Measurements from ENCODE around the gene POLD2.

The POLD2 gene

DNA sequence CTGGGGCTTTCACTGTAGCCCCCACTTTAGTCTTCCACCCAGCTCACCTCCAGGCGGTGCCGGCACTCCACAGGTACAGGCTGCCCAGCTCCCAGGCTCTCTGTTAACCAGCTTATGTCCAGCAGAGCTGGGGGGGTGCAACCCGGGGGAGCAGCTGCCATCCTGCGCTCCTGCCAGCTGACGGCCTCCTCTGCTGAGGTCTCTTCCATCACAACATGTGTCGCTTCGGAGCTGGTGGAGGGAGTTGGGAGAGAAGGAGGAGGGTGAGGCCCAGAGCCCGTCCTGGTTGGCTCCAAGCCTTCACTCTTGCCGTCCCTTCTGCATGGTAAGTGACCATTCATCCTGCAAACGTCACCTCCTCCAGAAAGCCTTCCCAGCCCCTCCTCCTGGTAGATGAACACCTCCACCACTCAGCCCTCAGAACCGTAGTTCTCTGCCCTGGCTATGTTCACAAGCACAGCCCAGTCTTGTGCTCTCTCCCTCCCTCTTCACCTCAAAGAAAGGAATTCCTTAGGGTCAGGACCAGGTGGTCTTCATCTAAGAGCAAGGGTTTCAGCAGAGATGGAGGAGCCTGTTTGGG, 42.6 kb downstream of the POLD2 start:
- peak overlapping the region; percentile 96; the same call in 1 of the 2 replicates for H3K4me3 ChIP-seq (ENCODE audit: low read depth, low read length)
- no peak overlapping the region for H3K9ac ChIP-seq (ENCODE audit: low read length)
- no peak overlapping the region for H3K27ac ChIP-seq (ENCODE audit: low read depth, low read length)
- peaks cover 51% of the 10 kb centered on the region for H3K36me3 ChIP-seq (ENCODE audit: control insufficient read depth, insufficient read depth, low read length)
- H3K9me3 ChIP-seq (ENCODE audit: control insufficient read depth, insufficient read depth, low read depth, low read length), result no peaks in the 10 kb centered on the region
- no peaks in the 10 kb centered on the region for H3K4me1 ChIP-seq (ENCODE audit: control insufficient read depth, insufficient read depth, low read length)
- H3K27me3 ChIP-seq (ENCODE audit: control insufficient read depth, insufficient read depth, low read length), result peaks cover 9% of the 10 kb centered on the region

DNA sequence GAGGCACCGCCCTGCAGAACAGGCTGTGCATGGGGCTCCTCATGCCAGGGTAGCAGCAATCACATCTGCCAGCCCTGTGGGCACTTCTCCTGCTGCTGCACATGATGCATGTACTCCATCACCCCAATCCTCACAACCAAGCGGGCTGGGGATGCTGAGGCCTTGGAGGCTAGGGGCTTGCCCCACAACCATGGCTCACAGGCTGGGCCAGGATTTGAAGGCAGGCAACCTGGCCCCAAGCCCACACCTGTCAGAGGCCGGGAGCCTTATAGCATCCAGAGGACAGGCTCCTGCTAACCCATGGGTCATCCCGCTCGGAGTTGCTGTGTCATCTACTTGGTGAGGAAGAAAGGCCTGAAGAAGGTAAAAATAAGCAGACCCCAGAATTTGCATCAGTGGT, 43.2 kb downstream of the POLD2 start:
- H3K27ac ChIP-seq (ENCODE audit: low read depth, low read length), result no peak overlapping the region
- no peak overlapping the region for H3K4me3 ChIP-seq (ENCODE audit: low read depth, low read length)
- no peaks in the 10 kb centered on the region for H3K9me3 ChIP-seq (ENCODE audit: control insufficient read depth, insufficient read depth, low read depth, low read length)
- no peak overlapping the region for H3K9ac ChIP-seq (ENCODE audit: low read length)
- H3K36me3 ChIP-seq (ENCODE audit: control insufficient read depth, insufficient read depth, low read length), result peaks cover 57% of the 10 kb centered on the region
- H3K4me1 ChIP-seq (ENCODE audit: control insufficient read depth, insufficient read depth, low read length), result no peaks in the 10 kb centered on the region
- H3K27me3 ChIP-seq (ENCODE audit: control insufficient read depth, insufficient read depth, low read length), result peaks cover 9% of the 10 kb centered on the region

DNA sequence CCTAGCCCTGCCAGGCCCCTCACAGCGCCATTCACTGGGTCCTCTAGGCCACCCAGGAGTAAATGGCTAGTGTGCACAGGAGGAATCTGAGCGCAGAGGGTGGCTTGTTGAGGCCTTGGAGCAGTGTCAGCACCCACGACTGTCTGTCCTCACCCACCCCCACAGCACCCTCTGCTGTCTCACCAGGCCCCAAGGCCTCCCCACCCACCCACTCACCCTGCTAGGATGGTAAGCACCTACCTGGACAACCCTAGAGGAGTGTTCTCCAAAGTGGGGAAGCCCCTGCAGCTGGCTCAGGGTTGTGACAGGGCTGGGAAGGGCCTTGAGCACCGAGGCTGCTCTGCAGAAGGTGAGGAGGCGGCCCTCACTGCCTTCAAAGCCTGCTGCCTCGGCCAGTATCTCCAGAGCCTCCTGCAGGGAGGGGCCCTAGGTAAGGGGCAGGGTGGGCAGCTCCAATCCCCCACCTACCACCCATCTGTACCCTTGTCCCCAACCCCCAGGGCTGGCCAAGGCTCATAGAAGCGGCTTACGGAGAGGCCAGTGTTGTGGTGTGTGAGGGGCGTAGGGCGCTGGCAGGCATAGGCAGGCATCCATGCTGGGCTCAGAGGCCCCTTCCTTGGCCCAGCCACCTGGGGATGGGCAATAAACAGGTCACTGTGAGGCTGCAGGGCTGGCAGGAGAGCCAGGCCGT, 43.9 kb downstream of the POLD2 start:
- Histone ChIP-seq H3K4me1 (ENCODE audit: control insufficient read depth, insufficient read depth, low read length) (no peaks in the 10 kb centered on the region), H3K27me3 (ENCODE audit: control insufficient read depth, insufficient read depth, low read length) (peaks cover 9% of the 10 kb centered on the region), H3K27ac (ENCODE audit: low read depth, low read length) (no peak overlapping the region), H3K4me3 (ENCODE audit: low read depth, low read length) (no peak overlapping the region), H3K36me3 (ENCODE audit: control insufficient read depth, insufficient read depth, low read length) (peaks cover 59% of the 10 kb centered on the region), H3K9me3 (ENCODE audit: control insufficient read depth, insufficient read depth, low read depth, low read length) (no peaks in the 10 kb centered on the region), H3K9ac (ENCODE audit: low read length) (no peak overlapping the region)

DNA sequence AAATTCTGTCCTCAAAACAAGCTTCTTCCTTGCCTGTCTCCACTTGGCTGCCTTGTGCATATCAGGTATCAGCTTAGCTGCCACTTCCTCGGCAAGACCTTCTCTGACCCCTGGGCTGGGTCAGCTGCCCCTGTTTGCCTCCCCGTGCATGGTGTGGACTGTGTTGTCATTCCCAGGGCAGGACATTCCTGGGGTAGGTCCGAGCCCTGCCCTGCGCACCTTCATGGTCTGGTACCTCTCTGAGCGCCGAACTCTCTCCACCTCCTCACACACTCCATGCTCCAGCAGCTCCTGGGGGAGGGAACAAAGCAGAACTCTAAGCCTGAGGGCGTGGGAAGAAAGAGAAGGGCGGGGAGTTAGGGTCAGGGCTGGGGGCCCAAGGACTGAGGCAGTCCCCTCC, 44.8 kb downstream of the POLD2 start:
- H3K27me3 ChIP-seq (ENCODE audit: control insufficient read depth, insufficient read depth, low read length), result peaks cover 2% of the 10 kb centered on the region
- no peak overlapping the region for H3K27ac ChIP-seq (ENCODE audit: low read depth, low read length)
- H3K4me1 ChIP-seq (ENCODE audit: control insufficient read depth, insufficient read depth, low read length), result no peaks in the 10 kb centered on the region
- H3K36me3 ChIP-seq (ENCODE audit: control insufficient read depth, insufficient read depth, low read length), result peaks cover 68% of the 10 kb centered on the region
- H3K4me3 ChIP-seq (ENCODE audit: low read depth, low read length), result no peak overlapping the region
- H3K9ac ChIP-seq (ENCODE audit: low read length), result no peak overlapping the region
- no peaks in the 10 kb centered on the region for H3K9me3 ChIP-seq (ENCODE audit: control insufficient read depth, insufficient read depth, low read depth, low read length)

DNA sequence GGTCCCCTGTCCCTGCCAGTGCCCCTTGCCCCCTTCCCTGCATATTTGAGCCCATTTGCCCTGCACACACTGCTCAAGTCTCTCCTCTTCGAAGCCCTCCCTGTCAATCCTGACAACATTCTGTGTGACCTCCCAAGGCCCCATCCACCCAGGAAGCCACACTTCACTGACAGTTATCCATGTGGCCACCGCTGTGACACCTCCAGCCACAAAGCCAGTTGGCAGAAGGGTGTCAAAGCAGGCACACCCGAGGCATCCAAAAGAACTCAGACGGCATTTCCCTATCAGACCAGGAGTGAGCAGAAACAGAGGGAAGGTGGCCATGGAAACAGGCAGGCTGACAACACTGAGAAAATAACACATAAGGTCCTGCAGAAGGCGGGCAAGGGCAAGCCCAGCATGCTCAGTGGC, 45.7 kb downstream of the POLD2 start:
- Histone ChIP-seq H3K9me3 (ENCODE audit: control insufficient read depth, insufficient read depth, low read depth, low read length) (no peaks in the 10 kb centered on the region), H3K4me1 (ENCODE audit: control insufficient read depth, insufficient read depth, low read length) (no peaks in the 10 kb centered on the region), H3K27ac (ENCODE audit: low read depth, low read length) (no peak overlapping the region), H3K27me3 (ENCODE audit: control insufficient read depth, insufficient read depth, low read length) (no peaks in the 10 kb centered on the region), H3K4me3 (ENCODE audit: low read depth, low read length) (no peak overlapping the region), H3K36me3 (ENCODE audit: control insufficient read depth, insufficient read depth, low read length) (peaks cover 77% of the 10 kb centered on the region), H3K9ac (ENCODE audit: low read length) (no peak overlapping the region)

DNA sequence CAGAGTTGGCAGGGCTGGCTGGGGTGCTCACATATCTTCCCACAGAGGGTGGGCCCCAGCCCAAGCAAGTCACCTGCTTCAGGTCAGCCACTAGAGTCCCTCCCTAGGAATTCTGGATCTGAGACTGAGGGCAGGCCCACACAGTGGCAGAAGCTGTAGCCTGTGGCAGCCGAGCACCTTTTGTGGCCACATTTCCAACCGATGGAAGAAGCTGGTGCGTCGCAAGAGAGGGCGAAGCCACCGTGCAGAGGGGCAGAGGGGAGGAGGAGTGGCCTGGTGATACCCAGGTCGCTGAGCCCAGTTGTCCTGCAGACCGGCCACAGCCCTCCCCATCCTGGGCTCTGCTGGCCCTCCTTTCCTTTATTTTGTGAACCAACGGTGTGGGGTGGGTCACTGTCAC, 46.3 kb downstream of the POLD2 start:
- Histone ChIP-seq H3K36me3 (ENCODE audit: control insufficient read depth, insufficient read depth, low read length) (peaks cover 78% of the 10 kb centered on the region), H3K27ac (ENCODE audit: low read depth, low read length) (no peak overlapping the region), H3K9ac (ENCODE audit: low read length) (no peak overlapping the region), H3K27me3 (ENCODE audit: control insufficient read depth, insufficient read depth, low read length) (no peaks in the 10 kb centered on the region), H3K4me1 (ENCODE audit: control insufficient read depth, insufficient read depth, low read length) (no peaks in the 10 kb centered on the region), H3K4me3 (ENCODE audit: low read depth, low read length) (no peak overlapping the region), H3K9me3 (ENCODE audit: control insufficient read depth, insufficient read depth, low read depth, low read length) (no peaks in the 10 kb centered on the region)

DNA sequence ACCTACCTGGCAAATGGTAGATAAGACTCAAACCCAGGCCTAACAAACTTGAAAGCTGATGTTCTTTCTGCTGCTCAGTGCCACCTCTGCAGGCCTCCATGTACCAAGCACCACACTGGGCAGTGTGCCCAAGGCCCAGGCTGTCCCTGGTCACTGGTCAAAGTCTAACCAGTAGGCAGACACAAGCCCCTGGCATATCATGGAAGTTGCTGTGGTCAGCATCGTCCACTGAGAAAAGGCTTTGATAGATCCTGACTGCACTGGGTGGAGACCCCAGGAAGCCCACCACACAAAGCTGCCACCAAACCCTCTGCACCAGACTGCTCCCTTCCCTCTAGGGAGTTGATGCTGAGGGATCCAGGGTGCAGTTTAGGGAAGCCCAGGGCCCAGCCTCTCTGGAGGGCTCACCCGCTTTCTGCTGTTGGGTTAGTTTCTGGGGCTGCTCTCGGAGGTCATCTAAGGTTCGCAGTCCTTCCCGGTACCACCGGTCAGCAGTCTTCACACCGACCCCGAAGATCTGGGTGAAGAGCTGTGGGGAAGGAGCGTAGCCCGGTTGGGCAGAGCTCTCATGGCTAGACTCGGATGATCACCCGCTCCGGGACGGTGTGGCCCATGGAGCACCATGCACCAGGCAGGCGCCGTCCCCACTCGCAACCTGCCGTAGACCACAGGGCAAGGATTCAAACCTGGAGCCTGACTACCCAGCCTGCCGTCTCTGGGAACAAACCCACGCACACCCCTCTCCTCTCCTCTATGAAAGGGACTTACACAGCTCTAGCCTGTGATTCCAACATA, 47.0 kb downstream of the POLD2 start:
- no peaks in the 10 kb centered on the region for H3K4me1 ChIP-seq (ENCODE audit: control insufficient read depth, insufficient read depth, low read length)
- H3K4me3 ChIP-seq (ENCODE audit: low read depth, low read length), result no peak overlapping the region
- H3K9me3 ChIP-seq (ENCODE audit: control insufficient read depth, insufficient read depth, low read depth, low read length), result no peaks in the 10 kb centered on the region
- peaks cover 78% of the 10 kb centered on the region for H3K36me3 ChIP-seq (ENCODE audit: control insufficient read depth, insufficient read depth, low read length)
- no peak overlapping the region for H3K27ac ChIP-seq (ENCODE audit: low read depth, low read length)
- no peaks in the 10 kb centered on the region for H3K27me3 ChIP-seq (ENCODE audit: control insufficient read depth, insufficient read depth, low read length)
- no peak overlapping the region for H3K9ac ChIP-seq (ENCODE audit: low read length)

- H3K4me3 ChIP-seq (ENCODE audit: low read depth, low read length), result no peak overlapping the region
- peaks cover 74% of the 10 kb centered on the region for H3K36me3 ChIP-seq (ENCODE audit: control insufficient read depth, insufficient read depth, low read length)
- H3K9ac ChIP-seq (ENCODE audit: low read length), result no peak overlapping the region
- no peak overlapping the region for H3K27ac ChIP-seq (ENCODE audit: low read depth, low read length)
- no peaks in the 10 kb centered on the region for H3K4me1 ChIP-seq (ENCODE audit: control insufficient read depth, insufficient read depth, low read length)
- no peaks in the 10 kb centered on the region for H3K9me3 ChIP-seq (ENCODE audit: control insufficient read depth, insufficient read depth, low read depth, low read length)
- no peaks in the 10 kb centered on the region for H3K27me3 ChIP-seq (ENCODE audit: control insufficient read depth, insufficient read depth, low read length)
Observed at GRCh38 chr7:44075296-44076075, 47.9 kb downstream of the POLD2 start.

GRCh38 chr7:44074349-44074695, 49.0 kb downstream of the POLD2 start:
- Histone ChIP-seq H3K27ac (ENCODE audit: low read depth, low read length) (no peak overlapping the region), H3K4me3 (ENCODE audit: low read depth, low read length) (no peak overlapping the region), H3K9me3 (ENCODE audit: control insufficient read depth, insufficient read depth, low read depth, low read length) (no peaks in the 10 kb centered on the region), H3K27me3 (ENCODE audit: control insufficient read depth, insufficient read depth, low read length) (no peaks in the 10 kb centered on the region), H3K36me3 (ENCODE audit: control insufficient read depth, insufficient read depth, low read length) (peaks cover 63% of the 10 kb centered on the region), H3K9ac (ENCODE audit: low read length) (no peak overlapping the region), H3K4me1 (ENCODE audit: control insufficient read depth, insufficient read depth, low read length) (no peaks in the 10 kb centered on the region)

GRCh38 chr7:44073664-44074348, 49.5 kb downstream of the POLD2 start:
- Histone ChIP-seq H3K4me1 (ENCODE audit: control insufficient read depth, insufficient read depth, low read length) (no peaks in the 10 kb centered on the region), H3K9me3 (ENCODE audit: control insufficient read depth, insufficient read depth, low read depth, low read length) (no peaks in the 10 kb centered on the region), H3K27ac (ENCODE audit: low read depth, low read length) (no peak overlapping the region), H3K27me3 (ENCODE audit: control insufficient read depth, insufficient read depth, low read length) (no peaks in the 10 kb centered on the region), H3K9ac (ENCODE audit: low read length) (no peak overlapping the region), H3K36me3 (ENCODE audit: control insufficient read depth, insufficient read depth, low read length) (peaks cover 58% of the 10 kb centered on the region), H3K4me3 (ENCODE audit: low read depth, low read length) (no peak overlapping the region)

All from HUES6 (cell line).